ENCODE data around the gene UTY.
A peak's percentile ranks its signal among the peaks of the same experiment; 100 is the strongest.

The UTY gene

DNA sequence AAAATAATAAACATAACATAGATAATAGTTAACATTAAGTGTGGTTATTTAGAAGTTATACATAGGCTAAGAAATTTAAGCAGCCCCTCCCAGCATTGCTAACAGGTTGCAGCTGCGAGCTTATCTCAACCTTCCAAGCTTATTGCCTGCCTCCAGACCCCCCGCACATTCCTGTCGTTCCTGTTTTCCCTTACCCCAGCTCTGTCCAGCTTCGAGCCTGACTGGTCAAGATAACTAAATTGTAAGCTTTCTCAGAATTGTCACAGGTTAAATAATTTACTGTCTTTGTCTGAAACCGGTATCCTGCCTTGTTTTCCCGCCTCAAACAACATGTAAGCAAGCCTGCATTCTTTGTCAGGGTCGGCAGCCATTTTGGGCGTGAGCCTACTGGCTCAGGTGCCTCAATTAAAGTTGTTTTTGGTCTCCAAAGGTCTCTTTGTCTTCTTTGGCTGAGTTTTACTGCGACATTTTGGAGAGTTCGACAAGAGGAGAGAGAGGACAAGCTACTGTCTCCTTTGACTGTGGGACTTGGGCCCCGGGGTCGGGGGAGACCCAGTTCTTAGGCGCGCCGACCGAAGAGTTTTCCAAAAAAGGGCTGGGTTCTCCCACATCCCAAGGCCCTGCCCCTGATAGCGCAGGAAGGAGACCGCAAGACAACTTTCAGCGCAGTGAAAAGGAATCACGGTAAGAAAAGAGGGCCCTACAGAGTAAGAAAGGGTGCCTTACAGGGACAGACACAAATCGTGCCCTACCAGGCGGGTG lies 44.4 kb downstream of the UTY start:
- Mint-ChIP-seq H3K4me3 (peak overlapping the region; percentile 87), H3K4me1 (peaks cover 71% of the 10 kb centered on the region), H3K36me3 (peaks cover 28% of the 10 kb centered on the region), H3K9me3 (no peaks in the 10 kb centered on the region), H3K27me3 (no peaks in the 10 kb centered on the region), H3K27ac (peak overlapping the region; percentile 97)

DNA sequence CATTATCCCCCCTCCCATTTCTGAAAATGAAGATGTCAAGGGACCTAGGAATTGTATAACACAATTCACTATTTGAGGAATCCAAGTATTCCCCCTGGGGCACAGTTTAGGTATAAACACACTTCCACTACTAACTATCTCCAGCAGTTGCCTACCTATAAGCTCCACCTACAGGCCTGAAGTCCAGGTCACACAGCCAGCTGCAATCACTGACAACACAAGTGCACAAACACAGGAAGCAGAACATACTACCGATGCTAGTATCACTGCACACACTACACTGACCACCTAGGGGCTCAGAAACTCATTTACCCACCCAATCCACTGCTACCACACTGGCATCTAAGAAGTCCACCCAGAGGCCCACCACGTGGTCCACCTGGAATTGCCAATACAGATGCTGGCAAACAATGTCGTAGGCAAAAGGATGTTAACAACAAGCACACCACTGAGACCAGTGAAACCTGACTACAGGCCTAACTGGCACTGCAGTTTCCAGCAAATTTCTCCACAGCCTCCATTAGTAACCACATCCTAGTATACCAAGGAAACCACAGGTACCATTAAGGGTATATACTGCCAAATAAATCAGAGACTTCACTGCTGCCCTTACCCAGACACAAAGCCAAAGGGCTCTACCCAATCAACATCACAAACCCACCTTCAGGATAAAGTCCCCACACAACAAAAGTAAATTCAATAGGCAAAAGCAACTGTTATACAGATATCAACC lies 47.4 kb downstream of the UTY start:
- Mint-ChIP-seq H3K36me3 (peaks cover 43% of the 10 kb centered on the region), H3K27ac (peak overlapping the region; percentile 83), H3K4me1 (peaks cover 58% of the 10 kb centered on the region), H3K27me3 (no peaks in the 10 kb centered on the region), H3K9me3 (peaks cover 5% of the 10 kb centered on the region), H3K4me3 (peak overlapping the region; percentile 54)

DNA sequence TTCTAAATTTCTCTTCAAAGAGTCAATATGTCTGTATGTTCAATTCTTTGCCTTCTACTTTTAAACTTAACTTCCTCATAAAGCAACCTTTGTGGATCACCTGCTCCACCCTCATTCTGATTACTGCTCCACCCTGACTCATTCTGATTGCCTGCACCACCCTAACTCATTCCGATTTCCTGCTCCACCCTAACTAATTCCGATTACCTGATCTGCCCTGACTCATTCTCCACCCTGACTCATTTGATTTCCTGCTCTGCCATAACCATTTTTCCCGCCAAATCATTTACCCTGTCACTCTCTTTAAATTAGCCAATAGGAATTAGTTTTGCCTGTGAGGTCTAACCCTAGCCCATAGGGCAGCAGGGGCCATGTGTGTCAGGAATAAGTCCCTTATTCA lies 50.3 kb downstream of the UTY start:
- Mint-ChIP-seq H3K27ac (peak overlapping the region; percentile 19), H3K27me3 (no peaks in the 10 kb centered on the region), H3K4me1 (peaks cover 51% of the 10 kb centered on the region), H3K4me3 (no peak overlapping the region), H3K9me3 (peaks cover 10% of the 10 kb centered on the region), H3K36me3 (peaks cover 56% of the 10 kb centered on the region)

DNA sequence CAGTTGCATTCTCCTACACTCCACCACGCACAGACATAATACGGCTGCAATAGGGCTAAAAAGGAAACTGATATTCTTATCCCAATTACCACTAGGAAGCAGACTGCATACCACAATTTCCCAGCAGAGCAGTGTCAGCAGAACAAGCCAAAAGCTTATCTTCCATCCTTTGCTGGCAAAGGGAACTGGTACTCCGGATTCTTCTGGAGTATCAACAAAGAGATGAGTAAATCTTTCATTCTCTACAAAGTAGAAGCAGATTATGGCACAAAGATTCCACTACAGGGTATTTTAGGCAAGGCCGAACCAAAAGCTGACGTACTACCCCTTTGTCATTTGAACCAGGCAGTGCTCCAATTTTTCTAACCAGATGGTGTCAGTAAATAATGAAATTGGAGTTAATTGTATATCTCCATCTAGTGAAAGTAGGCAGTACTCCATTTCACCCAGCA lies 56.5 kb downstream of the UTY start:
- Mint-ChIP-seq H3K4me1 (peaks cover 71% of the 10 kb centered on the region), H3K27me3 (no peaks in the 10 kb centered on the region)

DNA sequence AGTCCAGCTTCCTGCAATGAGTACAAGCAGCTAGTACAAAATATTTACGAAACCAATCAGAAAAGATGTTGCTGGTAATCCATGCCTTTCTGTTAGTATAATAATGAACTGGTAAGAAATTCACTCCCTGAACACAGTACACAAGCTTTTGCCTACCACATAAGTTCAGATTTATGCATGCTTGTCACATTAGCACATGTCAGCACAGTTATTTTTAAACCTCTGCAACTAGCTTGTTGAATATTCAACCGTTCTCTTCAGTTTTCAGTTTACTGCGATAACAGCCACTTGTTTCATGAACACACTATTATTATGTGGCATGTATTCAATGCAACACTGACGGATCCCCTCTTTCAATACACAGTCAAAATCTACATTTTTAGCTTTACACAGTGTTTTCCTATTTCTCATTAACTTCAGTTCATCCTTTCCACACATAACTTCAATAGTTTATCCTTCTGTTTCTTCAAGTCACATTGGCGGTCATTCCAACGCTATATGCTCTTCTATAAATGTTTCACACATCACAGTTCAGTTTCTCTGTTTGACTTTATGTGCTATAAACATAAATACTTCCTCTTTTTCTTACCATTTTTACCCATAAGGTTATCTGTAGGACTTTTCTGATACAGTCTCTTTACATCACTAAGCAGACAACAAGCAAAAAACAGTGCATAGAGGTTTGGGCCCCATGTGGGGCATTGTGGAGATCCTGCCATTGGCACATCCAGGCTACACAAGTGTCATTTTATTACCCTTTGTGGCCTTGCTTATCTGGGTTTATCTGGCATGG lies 62.8 kb downstream of the UTY start:
- Mint-ChIP-seq H3K4me3 (no peak overlapping the region), H3K4me1 (peaks cover 62% of the 10 kb centered on the region), H3K27me3 (no peaks in the 10 kb centered on the region), H3K27ac (peak overlapping the region; percentile 27), H3K36me3 (peaks cover 11% of the 10 kb centered on the region), H3K9me3 (no peaks in the 10 kb centered on the region)

More for the DNA sequence above, 56.5 kb downstream of the UTY start:
- Mint-ChIP-seq H3K36me3 (peaks cover 36% of the 10 kb centered on the region), H3K4me3 (no peak overlapping the region), H3K27ac (no peak overlapping the region), H3K9me3 (peaks cover 5% of the 10 kb centered on the region)

DNA sequence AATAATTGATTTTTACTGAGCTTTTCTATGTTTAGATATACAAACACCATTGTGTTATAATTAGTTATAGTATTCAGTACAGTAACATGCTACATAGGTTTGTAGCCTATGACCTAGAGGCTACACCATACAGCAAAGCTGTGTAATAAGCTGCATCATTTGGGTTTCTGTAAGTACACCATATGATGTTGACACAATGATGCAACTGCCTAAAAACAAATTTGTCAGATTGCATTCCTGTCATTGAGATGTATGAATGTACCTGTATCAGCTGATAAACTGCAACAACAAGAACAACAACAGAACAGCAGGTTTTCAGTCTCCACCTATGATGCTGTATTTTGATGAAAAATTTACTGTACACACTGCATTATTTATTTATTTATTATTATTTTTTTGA lies 64.3 kb downstream of the UTY start:
- Mint-ChIP-seq H3K36me3 (peaks cover 9% of the 10 kb centered on the region), H3K27ac (no peak overlapping the region), H3K27me3 (no peaks in the 10 kb centered on the region), H3K4me1 (peaks cover 63% of the 10 kb centered on the region), H3K4me3 (no peak overlapping the region), H3K9me3 (no peaks in the 10 kb centered on the region)

DNA sequence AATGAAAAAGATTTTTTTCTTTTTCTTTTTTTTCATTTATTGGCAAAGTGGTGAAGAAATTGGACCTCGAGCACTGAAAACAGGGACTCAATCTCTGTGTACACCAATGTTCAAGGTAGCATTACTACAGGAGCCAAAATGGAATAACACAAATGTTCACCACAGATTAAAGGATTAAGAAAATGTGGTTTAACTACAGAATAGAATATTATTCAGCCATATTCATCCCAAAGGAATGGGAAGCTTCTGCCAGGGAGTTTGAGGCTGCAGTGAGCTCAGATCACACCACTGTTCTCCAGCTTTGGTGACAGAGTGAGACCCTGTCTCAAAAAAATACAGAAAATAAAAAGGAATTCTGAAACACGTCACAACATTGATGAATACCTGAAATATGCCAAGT lies 81.0 kb downstream of the UTY start:
- H3K27ac Mint-ChIP-seq = no peak overlapping the region

DNA sequence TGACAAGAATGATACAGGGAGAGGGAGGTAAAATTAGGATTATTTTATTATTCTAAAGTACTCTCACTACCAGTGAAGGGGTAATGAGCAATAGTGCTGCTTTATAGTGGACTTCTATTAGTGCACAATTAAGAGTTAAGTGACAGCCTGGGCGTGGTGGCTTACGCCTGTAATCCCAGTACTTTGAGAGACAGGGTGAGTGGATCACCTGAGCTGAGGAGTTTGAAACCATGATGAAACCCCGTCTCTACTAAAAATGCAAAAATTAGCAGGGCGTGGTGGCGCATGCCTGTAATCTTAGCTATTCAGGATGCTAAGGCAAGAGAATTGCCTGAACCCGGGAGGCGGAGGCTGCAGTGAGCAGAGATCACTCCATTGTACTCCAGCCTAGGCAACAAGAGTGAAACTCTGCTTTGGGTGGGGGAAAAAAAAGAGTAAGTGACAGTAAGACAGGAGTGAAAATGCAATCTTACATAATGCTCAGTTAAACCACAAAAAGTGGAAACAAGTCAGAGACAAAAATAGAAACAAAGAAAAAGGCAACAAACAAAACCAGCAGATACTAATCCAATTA lies 98.6 kb downstream of the UTY start:
- Mint-ChIP-seq H3K36me3 (peaks cover 8% of the 10 kb centered on the region), H3K4me1 (peaks cover 19% of the 10 kb centered on the region), H3K4me3 (no peak overlapping the region), H3K27ac (peak overlapping the region; percentile 6), H3K27me3 (no peaks in the 10 kb centered on the region), H3K9me3 (no peaks in the 10 kb centered on the region)

More for the DNA sequence above, 81.0 kb downstream of the UTY start:
- H3K27me3 Mint-ChIP-seq = no peaks in the 10 kb centered on the region
- no peaks in the 10 kb centered on the region for H3K9me3 Mint-ChIP-seq
- H3K4me3 Mint-ChIP-seq = no peak overlapping the region
- H3K36me3 Mint-ChIP-seq = peaks cover 1% of the 10 kb centered on the region
- H3K4me1 Mint-ChIP-seq = peaks cover 36% of the 10 kb centered on the region

DNA sequence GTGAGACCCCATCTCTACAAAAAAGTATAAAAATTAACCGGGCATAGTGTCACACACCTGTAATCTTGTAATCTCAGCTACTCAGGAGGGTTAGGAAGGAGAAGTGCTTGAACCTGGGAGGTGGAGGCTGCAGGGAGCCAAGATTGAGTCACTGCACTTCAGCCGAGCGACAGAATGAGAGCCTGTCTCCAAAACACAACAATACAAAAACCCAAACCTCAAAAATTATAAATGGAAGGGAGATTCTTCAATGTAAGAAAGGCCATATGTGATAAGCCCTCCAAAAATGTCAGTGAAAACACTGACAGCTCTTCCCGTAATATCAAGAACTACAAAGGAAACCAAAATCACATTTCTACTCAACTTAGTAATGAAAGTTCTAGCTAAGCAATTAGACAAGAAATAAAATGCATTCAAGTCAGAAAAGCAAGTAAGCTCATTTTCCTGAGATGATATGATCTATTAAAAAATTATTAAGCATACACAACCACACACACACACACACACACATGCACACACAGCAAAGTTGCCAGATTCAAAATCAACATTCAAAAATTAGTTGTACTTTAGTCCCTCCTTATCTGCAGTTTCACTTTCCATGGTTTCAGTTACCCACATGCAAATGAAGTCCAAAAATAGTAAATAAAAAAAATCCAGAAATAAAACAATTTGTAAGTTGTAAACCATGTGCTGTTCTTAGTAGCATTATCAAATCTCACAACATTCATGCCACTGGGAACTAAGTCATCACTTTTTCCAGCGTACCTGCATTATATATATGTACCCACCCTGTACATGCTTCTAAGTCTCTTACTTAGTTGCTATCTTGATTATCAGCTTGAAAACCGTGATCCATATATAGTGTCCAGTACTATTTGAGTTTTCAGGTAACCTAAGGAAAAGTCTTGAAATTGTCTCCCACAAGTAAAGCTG lies 108.7 kb downstream of the UTY start:
- H3K27me3 Mint-ChIP-seq = no peaks in the 10 kb centered on the region
- peaks cover 34% of the 10 kb centered on the region for H3K4me1 Mint-ChIP-seq
- no peaks in the 10 kb centered on the region for H3K36me3 Mint-ChIP-seq
- H3K27ac Mint-ChIP-seq = peak overlapping the region; percentile 65
- no peaks in the 10 kb centered on the region for H3K9me3 Mint-ChIP-seq
- H3K4me3 Mint-ChIP-seq = peak overlapping the region; percentile 71

DNA sequence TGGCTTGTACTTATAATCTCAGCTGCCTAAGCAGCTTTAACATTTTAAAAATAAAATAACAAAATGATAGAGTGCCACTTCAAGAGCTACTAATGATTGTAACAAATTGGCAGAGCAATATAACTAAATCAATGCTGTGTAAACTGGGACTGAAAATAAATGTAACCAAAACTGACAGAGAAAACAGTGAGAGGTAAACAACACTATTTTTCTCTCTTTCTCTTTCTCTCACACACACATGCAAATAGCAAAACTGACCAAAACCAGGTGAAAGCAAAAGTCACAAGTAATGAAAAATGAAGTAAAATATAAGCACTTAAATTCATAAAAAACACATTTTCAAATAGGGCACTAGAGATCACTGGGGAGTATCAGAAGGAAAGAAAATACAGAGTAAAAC lies 109.6 kb downstream of the UTY start:
- Mint-ChIP-seq H3K4me3 (peak overlapping the region; percentile 71), H3K27ac (peak overlapping the region; percentile 51), H3K36me3 (no peaks in the 10 kb centered on the region), H3K9me3 (no peaks in the 10 kb centered on the region), H3K27me3 (no peaks in the 10 kb centered on the region), H3K4me1 (peaks cover 34% of the 10 kb centered on the region)

DNA sequence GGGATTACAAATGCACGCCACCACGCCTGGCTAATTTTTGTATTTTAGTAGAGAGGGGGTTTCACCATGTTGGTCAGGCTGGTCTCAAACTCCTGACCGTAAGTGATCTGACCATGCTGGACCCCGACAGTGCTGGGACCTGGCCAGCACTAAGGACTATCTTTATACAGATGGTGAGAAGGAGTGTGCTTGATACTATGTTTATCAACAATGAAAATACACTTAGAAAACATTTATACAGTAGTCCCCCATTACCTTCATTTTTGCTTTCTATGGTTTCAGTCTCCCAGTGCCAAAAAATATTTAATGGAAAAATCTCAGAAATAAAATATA lies 111.4 kb downstream of the UTY start:
- Mint-ChIP-seq H3K4me1 (peaks cover 34% of the 10 kb centered on the region), H3K27me3 (no peaks in the 10 kb centered on the region), H3K36me3 (no peaks in the 10 kb centered on the region), H3K9me3 (no peaks in the 10 kb centered on the region), H3K27ac (no peak overlapping the region), H3K4me3 (no peak overlapping the region)

DNA sequence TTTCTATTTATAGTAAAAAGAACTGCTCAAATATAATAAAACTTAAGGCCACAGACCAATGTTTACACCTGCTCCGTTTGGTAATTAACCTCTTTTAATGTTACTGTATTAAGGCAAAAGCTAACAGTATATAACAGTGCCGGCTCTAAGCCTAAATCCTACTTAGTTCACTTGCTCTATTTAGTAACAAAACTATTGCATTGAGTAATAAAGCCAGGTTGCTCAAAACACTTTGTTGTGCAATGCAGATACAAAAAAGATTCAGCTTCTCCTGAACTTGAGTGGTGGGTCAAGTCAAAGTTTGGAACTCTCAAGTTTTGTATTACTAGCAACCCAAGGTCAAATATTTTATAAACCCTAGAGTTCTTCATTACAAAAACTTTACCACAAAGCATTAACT lies 116.2 kb downstream of the UTY start:
- no peaks in the 10 kb centered on the region for H3K9me3 Mint-ChIP-seq
- H3K4me3 Mint-ChIP-seq = no peak overlapping the region
- H3K36me3 Mint-ChIP-seq = peaks cover 3% of the 10 kb centered on the region
- no peaks in the 10 kb centered on the region for H3K27me3 Mint-ChIP-seq
- H3K27ac Mint-ChIP-seq = no peak overlapping the region
- peaks cover 15% of the 10 kb centered on the region for H3K4me1 Mint-ChIP-seq

DNA sequence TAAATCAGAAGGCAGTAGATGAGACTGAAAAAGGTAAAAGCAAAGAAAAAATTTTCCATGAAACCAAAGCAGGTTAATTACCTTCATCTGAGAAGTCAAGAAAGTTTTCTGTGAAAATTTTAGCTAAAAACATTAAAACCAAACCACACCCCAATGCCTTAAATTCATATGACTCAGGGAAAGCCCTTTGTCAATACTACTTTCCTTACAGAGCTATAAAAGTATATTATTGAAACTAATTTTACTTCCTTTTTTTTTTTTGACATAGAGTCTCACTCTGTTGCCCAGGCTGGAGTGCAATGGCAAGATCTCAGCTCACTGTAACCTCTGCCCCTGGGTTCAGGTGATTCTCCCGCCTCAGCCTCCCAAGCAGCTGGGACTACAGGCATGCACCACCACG lies 117.2 kb downstream of the UTY start:
- peaks cover 3% of the 10 kb centered on the region for H3K36me3 Mint-ChIP-seq
- H3K9me3 Mint-ChIP-seq = no peaks in the 10 kb centered on the region
- no peaks in the 10 kb centered on the region for H3K27me3 Mint-ChIP-seq
- peak overlapping the region; percentile 59 for H3K27ac Mint-ChIP-seq
- H3K4me1 Mint-ChIP-seq = peaks cover 15% of the 10 kb centered on the region
- H3K4me3 Mint-ChIP-seq = no peak overlapping the region

DNA sequence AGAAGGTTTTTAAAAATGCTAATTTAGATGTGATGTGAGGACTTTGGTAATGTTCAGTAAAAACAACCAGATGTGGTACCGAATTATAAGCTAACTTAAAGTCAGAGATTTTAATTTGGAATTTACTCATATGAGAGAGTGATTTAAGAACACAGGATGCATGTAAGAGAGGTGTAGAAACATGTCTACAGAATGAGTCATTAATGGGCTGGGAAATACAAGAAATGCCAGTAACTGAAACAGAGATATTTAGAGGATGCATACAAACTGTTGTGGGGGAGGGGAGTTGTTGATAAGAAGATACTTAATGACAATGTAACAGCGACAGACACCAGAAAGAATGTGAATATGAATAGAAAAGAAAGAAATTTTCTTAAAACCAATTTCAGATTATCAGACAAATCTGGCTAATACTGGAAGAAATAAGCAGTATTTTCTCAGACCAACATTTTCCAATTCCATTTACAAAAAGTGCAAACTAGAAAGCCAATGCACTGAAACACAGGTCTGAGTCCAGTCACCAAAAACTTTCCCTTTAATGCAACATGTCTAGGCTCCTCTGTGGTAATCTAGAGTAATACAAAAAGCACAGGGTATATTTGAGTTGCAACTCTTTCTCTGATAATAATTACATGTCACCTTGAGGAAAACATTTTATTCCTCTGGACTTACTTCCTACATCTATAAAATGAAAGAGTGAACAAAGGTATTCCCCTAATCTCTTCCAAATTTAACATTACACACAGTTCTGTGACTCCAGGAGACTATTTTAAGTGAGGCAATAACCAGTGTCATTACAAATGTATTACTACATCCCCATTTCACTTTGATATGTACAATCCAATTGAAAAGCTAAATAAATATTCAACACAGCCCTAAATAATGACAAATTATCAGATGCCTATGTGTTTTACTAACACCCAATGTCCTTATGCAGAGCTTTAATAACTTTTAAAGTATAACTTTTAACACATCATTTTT lies 117.9 kb downstream of the UTY start:
- Mint-ChIP-seq H3K27ac (peak overlapping the region; percentile 59), H3K4me3 (no peak overlapping the region), H3K9me3 (no peaks in the 10 kb centered on the region), H3K36me3 (peaks cover 3% of the 10 kb centered on the region), H3K27me3 (no peaks in the 10 kb centered on the region), H3K4me1 (peaks cover 15% of the 10 kb centered on the region)
